HepG2 (cell line): Measurements from ENCODE around the gene ILKAP. TPM values are rescaled to one million over a fixed set of nuclear protein-coding genes. Genes with fewer than 3 reads are reported as not detected.

Experiments used
- EED ChIP-seq: sonication (generic); formaldehyde crosslinking; IDR thresholded peaks from 2 replicates; pipeline ENCODE4 v1.5.0; 2020; ENCODE audit warnings: mild to moderate bottlenecking, missing genetic modification reagents
- ELF3 ChIP-seq: IDR thresholded peaks from 2 replicates; pipeline ENCODE4 v1.6.1; 2016; ENCODE audit warnings: missing genetic modification reagents, missing compliant biosample characterization
- HES4 ChIP-seq: sonication (generic); formaldehyde crosslinking; IDR thresholded peaks from 2 replicates; pipeline ENCODE4 v1.9.0; 2021; ENCODE audit warnings: mild to moderate bottlenecking, missing genetic modification reagents, borderline replicate concordance
- HMG20B ChIP-seq: conservative IDR thresholded peaks from 2 replicates; pipeline ENCODE4 v1.6.1; 2016; ENCODE audit warnings: missing genetic modification reagents, missing compliant biosample characterization
- NCOA2 ChIP-seq: sonication (generic); formaldehyde crosslinking; IDR thresholded peaks from 2 replicates; pipeline ENCODE4 v1.8.0; 2022; ENCODE audit warnings: inconsistent platforms
- PLSCR1 ChIP-seq: sonication (generic); formaldehyde crosslinking; IDR thresholded peaks from 2 replicates; pipeline ENCODE4 v1.5.0; 2020; ENCODE audit warnings: missing genetic modification reagents, mild to moderate bottlenecking, borderline replicate concordance
- REPIN1 ChIP-seq: sonication (generic); formaldehyde crosslinking; IDR thresholded peaks from 2 replicates; pipeline ENCODE4 v1.8.0; 2022; ENCODE audit warnings: missing genetic modification reagents, low read depth, mild to moderate bottlenecking, borderline replicate concordance
- SMAD3 ChIP-seq: sonication (generic); formaldehyde crosslinking; IDR thresholded peaks from 2 replicates; pipeline ENCODE4 v1.4.0; 2020; ENCODE audit warnings: missing genetic modification reagents
- SRSF1 ChIP-seq: fragments of 200-400 bp; formaldehyde crosslinking; optimal IDR thresholded peaks from 2 replicates; pipeline ENCODE3; 2017; ENCODE audit warnings: mild to moderate bottlenecking, low read depth, low read length, moderate library complexity
- ZBTB10 ChIP-seq: sonication (generic); formaldehyde crosslinking; IDR thresholded peaks from 2 replicates; pipeline ENCODE4 v1.4.0; 2020; ENCODE audit warnings: missing genetic modification reagents, borderline replicate concordance
- ZNF276 ChIP-seq: sonication (generic); formaldehyde crosslinking; IDR thresholded peaks from 2 replicates; pipeline ENCODE4 v1.4.0; 2020; ENCODE audit warnings: mild to moderate bottlenecking, low read depth, missing genetic modification reagents
- ZNF503 ChIP-seq: sonication (generic); formaldehyde crosslinking; IDR thresholded peaks from 2 replicates; pipeline ENCODE4 v1.4.0; 2020; ENCODE audit warnings: missing genetic modification reagents
- ZNF564 ChIP-seq: sonication (generic); formaldehyde crosslinking; IDR thresholded peaks from 2 replicates; pipeline ENCODE4 v1.8.1; 2023; ENCODE audit warnings: mild to moderate bottlenecking, missing genetic modification reagents
- ZNF644 ChIP-seq: IDR thresholded peaks from 2 replicates; pipeline ENCODE4 v1.6.1; 2016; ENCODE audit warnings: low read depth
- ZNF713 ChIP-seq: sonication (generic); formaldehyde crosslinking; IDR thresholded peaks from 2 replicates; pipeline ENCODE4 v1.4.0; 2020; ENCODE audit warnings: mild to moderate bottlenecking, missing genetic modification reagents
- ZNF749 ChIP-seq: sonication (generic); formaldehyde crosslinking; IDR thresholded peaks from 2 replicates; pipeline ENCODE4 v1.8.0; 2022; ENCODE audit warnings: mild to moderate bottlenecking, missing genetic modification reagents, moderate library complexity, borderline replicate concordance
- polyA plus RNA-seq, 8 experiments: library from polyadenylated mRNA; depleted of rRNA in 3 of 8; stranded (reverse) in 7 of 8; unstranded in 1 of 8; fragments of >200 nt; fragmentation: Illumina TruSeq in 4 of 8; extraction: Trizol in 4 of 8; gene quantifications; 2 replicates each; pipeline versions ENCODE4 v1.2.1 to v1.2.3, GENCODE V29; 2011 to 2016; ENCODE audit warnings: low read depth in 4 of 8, missing spikeins in 1 of 8, mixed read lengths in 1 of 8; ENCODE audit not compliant: insufficient read depth in 1 of 8
- total RNA-seq, 5 experiments: library from RNA; depleted of rRNA; stranded (reverse); fragments of >200 nt; fragmentation: Illumina TruSeq; extraction: Trizol; gene quantifications; 2 replicates each; pipeline ENCODE4 v1.2.3, GENCODE V29; 2016; ENCODE audit warnings: low read depth in 1 of 5
- TF ChIP-seq, protein P1 (sequence below): conservative IDR thresholded peaks from 2 replicates; pipeline ENCODE4 v1.6.1; 2018; ENCODE audit warnings: missing genetic modification reagents
- TF ChIP-seq, protein P2 (sequence below): sonication (generic); formaldehyde crosslinking; IDR thresholded peaks from 2 replicates; pipeline ENCODE4 v1.5.0; 2020; ENCODE audit warnings: mild to moderate bottlenecking, missing genetic modification reagents, borderline replicate concordance

Gene ILKAP
- total and polyA plus RNA-seq, 2 of the 13 experiments (the other 11 are each of a cell fraction or from before 2014, with no cell fraction given) = 29.6 to 33.1 TPM

DNA sequence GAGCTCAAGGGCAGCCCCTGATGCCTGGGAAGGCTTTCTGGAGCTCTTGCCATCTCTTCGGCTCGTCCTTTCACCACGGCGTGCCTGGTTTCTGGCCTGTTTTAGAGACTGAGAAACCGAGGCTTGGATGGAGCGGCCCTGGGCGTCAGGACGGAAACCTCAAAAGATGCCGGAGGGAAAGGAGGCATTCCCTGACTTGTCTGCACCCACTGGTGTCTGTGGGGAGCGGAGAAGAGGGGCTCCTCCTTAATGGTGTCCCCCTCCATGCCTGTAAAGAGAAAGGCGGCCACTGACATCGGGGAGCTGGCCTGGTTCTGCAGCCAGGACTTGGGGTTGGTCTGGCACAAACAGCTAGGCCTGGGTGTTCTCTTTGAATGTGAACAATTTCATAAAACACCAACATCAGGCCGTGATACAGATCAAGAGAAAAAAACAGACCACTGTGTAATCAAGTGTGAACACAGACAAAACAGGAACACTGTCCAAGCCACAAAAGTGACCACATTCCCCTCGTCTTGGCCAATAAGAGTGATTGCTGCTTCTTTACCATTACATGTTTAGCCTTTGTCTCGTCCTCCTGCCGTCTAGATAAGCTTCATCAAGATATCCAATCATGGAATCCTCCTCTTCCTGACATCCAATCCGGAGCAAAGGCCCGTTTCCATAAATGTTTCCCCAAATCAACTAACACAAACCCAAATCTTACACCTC is 633 bp upstream of the ILKAP start (continued):
- no peak for TF ChIP-seq ELF3
- no peak; the same call in 1 of the 2 replicates for TF ChIP-seq PLSCR1 (CRISPR knock-in tag)
- TF ChIP-seq ZNF503 (CRISPR knock-in tag) = no peak
- TF ChIP-seq SMAD3 (CRISPR knock-in tag) = no peak
- TF ChIP-seq, protein P1, sequence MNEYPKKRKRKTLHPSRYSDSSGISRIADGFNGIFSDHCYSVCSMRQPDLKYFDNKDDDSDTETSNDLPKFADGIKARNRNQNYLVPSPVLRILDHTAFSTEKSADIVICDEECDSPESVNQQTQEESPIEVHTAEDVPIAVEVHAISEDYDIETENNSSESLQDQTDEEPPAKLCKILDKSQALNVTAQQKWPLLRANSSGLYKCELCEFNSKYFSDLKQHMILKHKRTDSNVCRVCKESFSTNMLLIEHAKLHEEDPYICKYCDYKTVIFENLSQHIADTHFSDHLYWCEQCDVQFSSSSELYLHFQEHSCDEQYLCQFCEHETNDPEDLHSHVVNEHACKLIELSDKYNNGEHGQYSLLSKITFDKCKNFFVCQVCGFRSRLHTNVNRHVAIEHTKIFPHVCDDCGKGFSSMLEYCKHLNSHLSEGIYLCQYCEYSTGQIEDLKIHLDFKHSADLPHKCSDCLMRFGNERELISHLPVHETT = no peak; the same call in 1 of the 2 replicates
- TF ChIP-seq ZNF644 (CRISPR knock-in tag) = no peak
- TF ChIP-seq, protein P2, sequence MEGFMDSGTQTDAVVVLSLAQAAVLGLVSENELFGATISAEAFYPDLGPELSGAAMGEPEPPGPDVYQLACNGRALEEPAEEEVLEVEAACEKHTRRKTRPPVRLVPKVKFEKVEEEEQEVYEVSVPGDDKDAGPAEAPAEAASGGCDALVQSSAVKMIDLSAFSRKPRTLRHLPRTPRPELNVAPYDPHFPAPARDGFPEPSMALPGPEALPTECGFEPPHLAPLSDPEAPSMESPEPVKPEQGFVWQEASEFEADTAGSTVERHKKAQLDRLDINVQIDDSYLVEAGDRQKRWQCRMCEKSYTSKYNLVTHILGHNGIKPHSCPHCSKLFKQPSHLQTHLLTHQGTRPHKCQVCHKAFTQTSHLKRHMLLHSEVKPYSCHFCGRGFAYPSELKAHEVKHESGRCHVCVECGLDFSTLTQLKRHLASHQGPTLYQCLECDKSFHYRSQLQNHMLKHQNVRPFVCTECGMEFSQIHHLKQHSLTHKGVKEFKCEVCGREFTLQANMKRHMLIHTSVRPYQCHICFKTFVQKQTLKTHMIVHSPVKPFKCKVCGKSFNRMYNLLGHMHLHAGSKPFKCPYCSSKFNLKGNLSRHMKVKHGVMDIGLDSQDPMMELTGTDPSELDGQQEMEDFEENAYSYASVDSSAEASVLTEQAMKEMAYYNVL (CRISPR knock-in tag) = 0 out of 2 replicates have a peak, but pooled peaks have one; percentile 44
- 0 out of 2 replicates have a peak, but pooled peaks have one; percentile 67 for TF ChIP-seq ZNF713 (CRISPR knock-in tag)
- no peak for TF ChIP-seq ZBTB10
- TF ChIP-seq SRSF1 = peak; percentile 81
- no peak for TF ChIP-seq ZNF749 (CRISPR knock-in tag)
- no peak for TF ChIP-seq HMG20B
- no peak for TF ChIP-seq NCOA2
- no peak for TF ChIP-seq REPIN1 (CRISPR knock-in tag)
- no peak for TF ChIP-seq ZNF276 (CRISPR knock-in tag)
- TF ChIP-seq EED (CRISPR knock-in tag) = peak; percentile 76; the same call in 1 of the 2 replicates
- no peak for TF ChIP-seq ZNF564 (CRISPR knock-in tag)
- no peak for TF ChIP-seq HES4
